GM21390 (cell line): ENCODE results near the gene CREBL2.
A peak's percentile ranks its signal among the peaks of the same experiment; 100 is the strongest.

Source experiments
- ATAC-seq: cut with Tn5 transposase; IDR thresholded peaks from one replicate; pipeline ENCODE4 v1.9.1; 2021; ENCODE audit not compliant: unreplicated experiment

CREBL2 gene

DNA sequence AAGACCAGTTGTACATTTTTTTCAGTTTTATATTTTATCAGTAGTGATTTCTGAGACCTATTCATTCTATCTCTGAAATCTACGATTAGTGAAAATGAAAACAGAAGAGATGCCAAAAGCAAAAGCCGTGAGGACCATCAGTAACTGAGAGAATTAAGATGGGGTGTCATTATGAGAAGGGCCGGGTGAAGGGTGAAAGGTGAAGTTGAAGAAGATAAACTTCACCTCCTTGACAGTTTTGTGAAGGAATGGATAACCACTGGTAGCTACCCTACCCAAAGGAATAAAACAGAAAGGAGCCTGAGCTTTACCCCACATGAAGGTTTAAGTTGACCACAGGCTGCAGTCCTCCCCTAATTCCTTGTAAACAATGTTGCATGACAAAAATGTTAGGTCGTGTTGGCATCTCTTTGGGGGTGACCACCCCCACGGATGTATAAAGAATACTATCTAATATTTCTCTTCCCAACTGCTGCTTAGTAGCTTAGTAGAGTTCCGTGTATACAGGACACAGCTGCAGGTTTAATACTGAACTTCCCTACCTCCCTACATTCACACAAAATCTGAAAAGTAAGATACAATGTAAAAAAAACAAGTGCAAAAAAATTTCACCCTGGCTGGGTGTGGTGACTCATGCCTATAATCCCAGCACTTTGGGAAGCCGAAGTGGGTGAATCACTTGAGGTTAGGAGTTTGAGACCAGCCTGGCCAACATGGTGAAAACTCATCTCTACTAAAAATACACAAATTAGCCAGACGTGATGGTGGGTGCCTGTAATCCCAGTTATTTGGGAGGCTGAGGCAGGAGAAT is 60.4 kb downstream of the CREBL2 start:
- ATAC-seq: no peak

- ATAC-seq: peak; percentile 59
Observed at GRCh38 chr12:12673296-12673695, 61.6 kb downstream of the CREBL2 start.

- no peak for ATAC-seq
Observed at GRCh38 chr12:12676605-12677004, 64.9 kb downstream of the CREBL2 start.

GRCh38 chr12:12681061-12681765 is 69.5 kb downstream of the CREBL2 start:
- no peak for ATAC-seq

DNA sequence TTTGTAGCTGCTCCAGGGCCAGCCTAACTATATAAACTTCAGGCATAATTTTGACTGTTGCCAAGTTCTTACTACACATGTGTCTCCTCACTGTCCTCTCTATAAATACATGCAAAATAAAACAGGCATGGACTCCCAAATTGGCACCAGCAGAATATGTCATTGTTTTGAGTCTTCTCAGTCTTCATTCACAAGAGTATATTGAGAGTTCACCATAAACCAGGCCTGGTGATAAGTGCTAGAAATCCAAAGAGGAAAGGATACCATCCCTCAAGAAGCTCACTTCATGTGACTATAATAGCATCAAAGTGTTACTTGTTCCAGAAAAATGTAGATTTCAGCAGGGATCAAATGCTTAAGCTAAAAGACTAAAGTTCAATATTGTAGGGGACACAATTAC is 70.6 kb downstream of the CREBL2 start:
- ATAC-seq: no peak

DNA sequence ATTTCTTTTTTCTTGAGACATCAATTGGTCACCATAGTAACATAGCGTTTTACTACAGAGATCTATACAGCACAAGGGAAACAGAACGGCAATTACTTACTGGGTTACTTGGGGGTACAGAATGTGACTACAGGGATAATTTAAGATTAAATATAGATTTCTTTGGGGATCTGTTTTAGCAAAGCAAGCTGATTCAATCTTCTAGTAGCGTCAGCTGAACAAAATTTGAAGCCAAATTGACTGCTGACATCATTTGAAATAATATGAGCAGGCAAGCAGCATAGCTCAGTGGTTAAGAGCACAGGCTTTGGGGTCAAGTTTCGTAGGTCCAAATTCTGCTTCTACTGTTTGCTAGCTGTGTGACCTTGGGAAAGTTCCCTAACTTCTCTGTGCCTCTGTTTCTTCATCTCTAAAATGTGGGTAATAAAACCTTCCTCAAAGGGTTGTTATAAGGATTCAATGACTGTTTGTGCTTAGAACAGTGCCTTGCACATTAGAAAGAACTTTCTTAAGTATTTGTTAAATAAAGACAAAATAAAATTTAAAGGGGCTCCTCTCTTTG is 71.5 kb downstream of the CREBL2 start:
- no peak for ATAC-seq

GRCh38 chr12:12683725-12684124 is 72.0 kb downstream of the CREBL2 start:
- no peak for ATAC-seq

GRCh38 chr12:12684375-12685106 is 72.9 kb downstream of the CREBL2 start:
- ATAC-seq: no peak

DNA sequence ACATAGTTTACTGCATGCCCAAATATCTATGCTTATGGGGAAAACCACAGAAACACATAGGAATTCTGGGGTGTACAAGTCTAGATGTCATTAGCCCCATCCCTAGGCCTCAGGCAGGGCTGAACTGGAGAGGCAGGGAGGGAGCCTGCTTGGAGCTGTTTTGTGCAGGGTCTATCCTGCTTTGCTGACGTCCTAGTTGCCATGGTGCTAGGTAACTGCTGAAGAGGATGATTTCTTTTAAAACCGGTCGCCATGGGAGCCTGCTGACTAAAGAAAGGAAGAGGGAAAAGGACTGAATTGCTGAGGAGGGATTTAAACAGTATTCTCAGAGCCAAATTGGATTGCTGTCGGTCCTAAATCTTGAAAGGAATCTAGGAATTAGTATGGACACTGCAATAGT is 73.6 kb downstream of the CREBL2 start:
- no peak for ATAC-seq

GRCh38 chr12:12686472-12686871 is 74.8 kb downstream of the CREBL2 start:
- ATAC-seq: no peak

GRCh38 chr12:12686925-12687324 is 75.2 kb downstream of the CREBL2 start:
- no peak for ATAC-seq

DNA sequence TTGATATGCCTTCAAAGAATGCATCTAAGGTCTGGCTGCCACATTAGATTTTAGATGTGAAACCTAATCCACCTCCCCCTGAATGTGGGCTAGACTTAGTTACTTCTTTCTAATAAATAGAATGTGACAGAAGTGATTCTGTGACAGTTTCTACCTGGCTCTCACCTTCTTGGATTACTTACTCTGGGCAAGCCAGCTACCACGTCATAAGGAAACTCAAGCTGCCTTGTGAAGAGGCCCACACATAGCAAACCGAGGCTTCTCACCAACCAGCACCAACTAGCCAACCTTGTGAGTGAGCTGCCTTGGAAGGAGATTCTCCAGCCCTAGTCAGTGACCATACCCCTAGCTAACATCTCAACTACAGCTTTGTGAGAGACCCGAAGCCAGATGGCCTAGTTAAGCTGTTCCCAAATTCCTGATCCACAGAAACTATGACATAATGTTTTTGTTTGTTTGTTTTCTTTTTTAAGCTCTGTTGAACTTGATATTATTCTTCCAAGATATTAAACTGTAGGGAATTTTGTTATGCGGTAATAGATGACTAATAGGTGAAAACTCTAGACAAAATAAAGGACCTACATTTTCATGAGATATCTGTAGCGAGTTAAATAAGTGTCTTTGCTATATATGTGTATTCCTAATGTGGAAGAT is 78.1 kb downstream of the CREBL2 start:
- ATAC-seq: no peak

DNA sequence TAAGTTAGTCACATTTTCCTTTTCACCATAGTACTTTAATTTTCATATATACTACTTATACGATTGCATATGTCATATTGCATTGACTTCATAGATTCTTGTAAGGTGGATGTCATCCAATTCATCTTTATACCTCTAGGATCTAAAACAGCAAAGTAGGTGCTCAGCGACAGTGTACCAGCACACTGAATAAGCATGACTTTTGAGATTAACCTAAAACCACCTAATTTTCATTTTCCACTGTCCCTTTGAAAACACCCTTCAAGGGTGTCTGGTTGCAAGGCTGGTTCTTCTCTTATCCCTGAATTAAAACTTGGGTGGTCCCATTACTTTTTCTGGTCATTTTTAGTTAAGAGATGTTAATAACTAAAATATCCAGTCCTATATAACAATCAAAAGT is 79.9 kb downstream of the CREBL2 start:
- peak; percentile 38 for ATAC-seq

DNA sequence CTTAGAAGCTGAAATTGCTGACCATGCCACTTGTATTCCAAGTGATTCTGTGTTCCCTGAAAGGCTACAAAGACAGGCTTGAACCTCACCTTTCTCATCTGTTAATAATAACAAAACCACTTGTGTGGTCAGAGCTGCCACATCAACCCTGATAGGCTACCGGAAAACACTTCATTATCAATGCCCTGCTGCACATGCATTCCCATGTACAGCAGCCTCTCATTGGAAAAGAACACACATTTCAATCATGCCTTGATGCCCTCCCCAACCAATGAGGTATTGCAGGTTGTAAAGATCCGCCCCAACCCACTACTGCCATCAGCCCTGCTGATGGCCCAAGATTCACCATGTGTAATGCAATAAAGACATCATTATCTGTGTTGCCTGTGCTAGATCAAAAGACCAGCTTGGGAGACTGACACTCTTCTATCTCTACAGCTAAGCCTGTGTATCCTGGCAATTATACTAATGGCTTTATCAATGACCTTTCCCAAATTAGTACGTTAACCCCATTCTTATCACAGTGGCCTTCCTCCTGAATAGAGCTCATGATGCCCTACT is 81.5 kb downstream of the CREBL2 start:
- ATAC-seq: no peak
